Calu3 (cell line): Measurements from ENCODE around the gene SLC2A13. TPM values are rescaled to one million over a fixed set of nuclear protein-coding genes. Genes with fewer than 3 reads are reported as not detected.
"Not testable (repeated sequence)": the region's sequence is repeated elsewhere in the genome, so short reads cannot be mapped to it uniquely, and the experiment has no call there.

Experiments used
- BruUV-seq: library from RNA; stranded (reverse); fragments of 400-500 nt; replicated peaks from 2 replicates; lab custom pipeline; 2021; lab: Mats Ljungman, UMichigan
- CTCF ChIA-PET: fragments of 300-600 bp; sonication (Branson Sonifier 250); formaldehyde crosslinking; loops from one replicate; lab custom pipeline; 2022; ENCODE audit warnings: antibody characterized with exemption; lab: Charles Lee
- DNase-seq: peaks from one replicate; pipeline ENCODE4 v3.0.0; 2022
- H3K27ac Mint-ChIP-seq: one replicate; pipeline ENCODE4 v1.8.0; 2022; ENCODE audit warnings: mixed read lengths; ENCODE audit not compliant: unreplicated experiment
- H3K27me3 Mint-ChIP-seq: one replicate; pipeline ENCODE4 v1.8.0; 2022; ENCODE audit warnings: mixed read lengths; ENCODE audit not compliant: unreplicated experiment
- H3K36me3 Mint-ChIP-seq: one replicate; pipeline ENCODE4 v1.8.0; 2022; ENCODE audit warnings: mild to moderate bottlenecking, moderate library complexity, mixed read lengths; ENCODE audit not compliant: insufficient read depth, unreplicated experiment
- H3K4me1 Mint-ChIP-seq: one replicate; pipeline ENCODE4 v1.8.0; 2022; ENCODE audit warnings: mild to moderate bottlenecking, low read depth, mixed read lengths; ENCODE audit not compliant: unreplicated experiment
- H3K4me3 Mint-ChIP-seq: one replicate; pipeline ENCODE4 v1.8.0; 2022; ENCODE audit warnings: mild to moderate bottlenecking, low read depth, moderate library complexity, mixed read lengths; ENCODE audit not compliant: unreplicated experiment
- H3K9me3 Mint-ChIP-seq: one replicate; pipeline ENCODE4 v1.8.0; 2022; ENCODE audit warnings: low read depth, mixed read lengths; ENCODE audit not compliant: unreplicated experiment
- intact Hi-C: fragments of 100-400 bp; cut with micrococcal nuclease; formaldehyde crosslinking; loops from one replicate; pipeline ENCODE4 v1.10.0; 2022; ENCODE audit not compliant: unreplicated experiment
- total RNA-seq: library from RNA; stranded (reverse); gene quantifications from 2 replicates; pipeline ENCODE4 v1.2.3, GENCODE V29; 2022
- TF ChIP-seq, protein P1 (sequence below): fragments of 200-600 bp; IDR thresholded peaks from one replicate; pipeline ENCODE4 v1.8.0; 2022; ENCODE audit warnings: antibody characterized with exemption; ENCODE audit not compliant: unreplicated experiment

Gene SLC2A13
- total RNA-seq, 1 experiment from 2014 or later = 9.4 TPM

DNA sequence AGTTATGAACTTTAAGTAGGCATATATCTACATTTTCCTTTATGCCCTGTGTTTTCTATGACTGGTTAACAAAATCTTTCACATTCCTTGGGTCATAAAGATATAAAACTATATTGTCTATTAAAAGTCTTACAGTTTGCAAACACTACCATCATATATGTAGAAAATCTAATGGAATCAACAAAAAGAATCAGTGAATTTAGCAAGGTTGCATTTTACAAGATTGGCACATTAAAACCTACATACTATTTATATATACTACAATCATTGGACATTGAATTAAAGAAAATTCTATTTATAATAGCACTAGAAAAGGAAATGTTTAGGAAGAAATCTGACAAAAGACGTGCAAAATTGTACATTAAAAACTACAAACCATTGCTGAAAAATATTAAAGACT lies 312.9 kb downstream of the SLC2A13 start:
- no peaks in the 10 kb centered on the region for H3K27me3 Mint-ChIP-seq
- no peak for DNase-seq
- no peak overlapping the region for H3K4me3 Mint-ChIP-seq
- no peaks in the 10 kb centered on the region for H3K4me1 Mint-ChIP-seq
- no peaks in the 10 kb centered on the region for H3K36me3 Mint-ChIP-seq
- intact Hi-C loops = no loop called here
- TF ChIP-seq, protein P1, sequence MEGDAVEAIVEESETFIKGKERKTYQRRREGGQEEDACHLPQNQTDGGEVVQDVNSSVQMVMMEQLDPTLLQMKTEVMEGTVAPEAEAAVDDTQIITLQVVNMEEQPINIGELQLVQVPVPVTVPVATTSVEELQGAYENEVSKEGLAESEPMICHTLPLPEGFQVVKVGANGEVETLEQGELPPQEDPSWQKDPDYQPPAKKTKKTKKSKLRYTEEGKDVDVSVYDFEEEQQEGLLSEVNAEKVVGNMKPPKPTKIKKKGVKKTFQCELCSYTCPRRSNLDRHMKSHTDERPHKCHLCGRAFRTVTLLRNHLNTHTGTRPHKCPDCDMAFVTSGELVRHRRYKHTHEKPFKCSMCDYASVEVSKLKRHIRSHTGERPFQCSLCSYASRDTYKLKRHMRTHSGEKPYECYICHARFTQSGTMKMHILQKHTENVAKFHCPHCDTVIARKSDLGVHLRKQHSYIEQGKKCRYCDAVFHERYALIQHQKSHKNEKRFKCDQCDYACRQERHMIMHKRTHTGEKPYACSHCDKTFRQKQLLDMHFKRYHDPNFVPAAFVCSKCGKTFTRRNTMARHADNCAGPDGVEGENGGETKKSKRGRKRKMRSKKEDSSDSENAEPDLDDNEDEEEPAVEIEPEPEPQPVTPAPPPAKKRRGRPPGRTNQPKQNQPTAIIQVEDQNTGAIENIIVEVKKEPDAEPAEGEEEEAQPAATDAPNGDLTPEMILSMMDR = no peak
- CTCF ChIA-PET = no interaction called here
- H3K27ac Mint-ChIP-seq = no peak overlapping the region
- no TSS peak for BruUV-seq
- H3K9me3 Mint-ChIP-seq = no peaks in the 10 kb centered on the region

GRCh38 chr12:39788239-39788638 lies 317.6 kb downstream of the SLC2A13 start:
- Mint-ChIP-seq H3K4me1 (no peaks in the 10 kb centered on the region), H3K27ac (no peak overlapping the region), H3K27me3 (no peaks in the 10 kb centered on the region), H3K4me3 (no peak overlapping the region), H3K36me3 (no peaks in the 10 kb centered on the region), H3K9me3 (no peaks in the 10 kb centered on the region)
- intact Hi-C loops = no loop called here
- DNase-seq = no peak
- no TSS peak for BruUV-seq
- CTCF ChIA-PET = no interaction called here
- TF ChIP-seq, protein P1 = no peak

- H3K36me3 Mint-ChIP-seq, intact Hi-C loops, CTCF ChIA-PET, H3K4me3 Mint-ChIP-seq, H3K27me3 Mint-ChIP-seq, H3K4me1 Mint-ChIP-seq, H3K27ac Mint-ChIP-seq, DNase-seq, BruUV-seq, H3K9me3 Mint-ChIP-seq: not testable (repeated sequence)
Measured at GRCh38 chr12:39785814-39786213, 320.1 kb downstream of the SLC2A13 start.

DNA sequence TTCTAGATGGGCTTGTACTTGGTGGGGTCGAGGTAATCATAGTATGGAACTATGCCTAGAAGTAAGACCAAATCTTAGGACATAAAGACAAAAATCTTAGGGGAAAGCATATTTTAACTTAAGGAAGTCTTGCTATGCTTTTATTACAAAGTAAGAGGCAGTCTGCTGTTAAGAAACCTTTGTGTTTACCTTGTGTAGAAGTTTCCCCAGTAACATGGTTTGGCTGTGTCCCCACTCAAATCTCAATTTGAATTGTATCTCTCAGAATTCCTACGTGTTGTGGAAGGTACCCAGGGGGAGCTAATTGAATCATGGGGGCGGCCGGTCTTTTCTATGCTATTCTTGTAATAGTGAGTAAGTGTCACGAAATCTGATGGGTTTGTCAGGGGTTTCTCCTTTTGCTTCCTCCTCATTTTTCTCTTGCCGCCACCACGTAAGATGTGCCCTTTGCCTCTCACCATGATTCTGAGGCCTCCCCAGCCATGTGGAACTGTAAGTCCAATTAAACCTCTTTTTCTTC lies 323.8 kb downstream of the SLC2A13 start:
- H3K27ac Mint-ChIP-seq = no peak overlapping the region
- H3K9me3 Mint-ChIP-seq = no peaks in the 10 kb centered on the region
- CTCF ChIA-PET = no interaction called here
- no peak overlapping the region for H3K4me3 Mint-ChIP-seq
- no TSS peak for BruUV-seq
- H3K4me1 Mint-ChIP-seq = no peaks in the 10 kb centered on the region
- H3K36me3 Mint-ChIP-seq = no peaks in the 10 kb centered on the region
- intact Hi-C loops = no loop called here
- no peak for DNase-seq
- TF ChIP-seq, protein P1 = no peak
- no peaks in the 10 kb centered on the region for H3K27me3 Mint-ChIP-seq

- Mint-ChIP-seq H3K27ac (no peak overlapping the region), H3K4me3 (no peak overlapping the region)
- CTCF ChIA-PET = no interaction called here
Measured at GRCh38 chr12:39780913-39781446, 324.9 kb downstream of the SLC2A13 start.

More at GRCh38 chr12:39780913-39781446, 324.9 kb downstream of the SLC2A13 start:
- no TSS peak for BruUV-seq
- Mint-ChIP-seq H3K27me3 (no peaks in the 10 kb centered on the region), H3K9me3 (no peaks in the 10 kb centered on the region), H3K36me3 (no peaks in the 10 kb centered on the region), H3K4me1 (no peaks in the 10 kb centered on the region)
- intact Hi-C loops = no loop called here
- DNase-seq = no peak
- TF ChIP-seq, protein P1 = no peak
